T-helper 2 cell treated with Interferon-gamma antibody and Interleukin-4, amounts not matched to agents 100 ng/mL and 5 ng/mL, for 36 hours (primary cell): ENCODE measurements around the gene SUN5. TPM values are rescaled to one million over a fixed set of nuclear protein-coding genes. Genes with fewer than 3 reads are reported as not detected.

Source experiments
- intact Hi-C: fragments of 100-400 bp; cut with micrococcal nuclease; formaldehyde crosslinking; loops from one replicate; pipeline ENCODE4 v1.15.1; 2023
- total RNA-seq: library from RNA; stranded (reverse); gene quantifications from 2 replicates; pipeline ENCODE4 v1.2.3, GENCODE V29; 2022

SUN5 gene
- total RNA-seq, 1 donor from 2014 or later = not detected

DNA sequence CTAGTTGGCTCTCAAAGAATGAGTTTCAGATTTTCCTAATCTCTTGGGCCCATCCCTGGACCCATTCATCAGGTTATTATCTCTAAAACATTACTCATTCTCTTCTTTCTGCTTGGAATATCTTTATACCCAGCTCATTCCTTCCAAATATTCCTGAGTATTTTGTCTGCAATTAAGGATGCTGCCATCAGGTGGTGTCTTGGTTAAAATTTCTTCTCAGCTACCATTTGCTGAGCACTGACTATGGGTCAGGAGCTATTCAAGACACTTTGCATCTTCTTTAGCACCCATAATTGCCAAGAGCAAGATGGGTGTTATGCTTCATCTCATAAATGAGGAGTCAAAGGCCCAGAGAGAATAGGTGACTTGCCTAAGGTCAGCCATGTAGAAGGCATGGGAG lies 8.4 kb downstream of the SUN5 start:
- intact Hi-C loops = no loop called here

DNA sequence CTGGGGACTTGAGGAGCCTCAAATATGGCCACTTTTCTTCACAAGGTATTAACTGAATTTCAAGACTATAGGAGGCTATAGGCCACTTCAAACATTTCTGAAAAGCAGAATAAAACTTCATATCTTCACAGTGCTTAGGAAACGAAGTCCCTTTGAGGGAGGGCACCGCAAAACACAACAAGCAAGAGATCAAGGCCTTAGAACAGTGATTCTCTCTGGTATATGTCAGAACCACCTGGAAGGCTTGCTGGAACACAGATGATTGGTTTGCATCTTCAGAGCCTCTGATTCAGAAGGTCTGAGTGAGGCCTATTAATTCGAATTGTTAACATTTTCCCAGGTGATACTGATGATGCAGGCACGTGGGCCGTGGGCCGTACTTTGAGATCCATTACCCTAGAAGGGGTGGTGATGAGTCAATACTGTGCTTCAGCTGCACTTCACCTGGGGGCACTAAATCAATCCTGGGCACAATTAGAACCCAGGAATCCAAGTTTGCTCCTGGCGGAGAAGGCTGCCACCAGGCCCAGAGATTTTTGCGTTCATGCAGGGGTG lies 10.7 kb downstream of the SUN5 start:
- intact Hi-C loops = no loop called here

GRCh38 chr20:32991792-32992641 lies 12.2 kb downstream of the SUN5 start:
- intact Hi-C loops = no loop called here

- intact Hi-C loops = no loop called here
Measured at GRCh38 chr20:32991383-32991782, 12.8 kb downstream of the SUN5 start.

- intact Hi-C loops = no loop called here
Measured at GRCh38 chr20:32990426-32990825, 13.8 kb downstream of the SUN5 start.

GRCh38 chr20:32989507-32990283 lies 14.5 kb downstream of the SUN5 start:
- intact Hi-C loops = no loop called here

DNA sequence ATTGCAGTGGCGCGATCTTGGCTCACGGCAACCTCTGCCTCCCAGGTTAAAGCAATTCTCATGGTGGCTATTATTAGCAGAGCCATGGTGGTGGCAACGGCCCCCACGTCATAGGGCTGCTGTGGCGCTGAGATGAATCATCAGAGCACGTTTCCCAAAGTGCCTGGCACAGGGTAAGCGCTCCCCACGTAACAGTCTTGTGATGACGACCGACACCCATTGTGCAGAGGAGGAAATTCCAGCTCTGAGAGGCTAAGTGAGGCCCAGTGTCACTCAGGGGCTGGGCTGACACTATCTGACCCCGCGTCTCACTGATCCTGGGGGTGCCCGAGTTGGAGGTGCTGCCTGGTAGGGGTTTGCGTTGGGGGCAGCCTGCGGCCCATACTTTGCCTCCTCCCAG lies 16.2 kb downstream of the SUN5 start:
- intact Hi-C loops = no loop called here

DNA sequence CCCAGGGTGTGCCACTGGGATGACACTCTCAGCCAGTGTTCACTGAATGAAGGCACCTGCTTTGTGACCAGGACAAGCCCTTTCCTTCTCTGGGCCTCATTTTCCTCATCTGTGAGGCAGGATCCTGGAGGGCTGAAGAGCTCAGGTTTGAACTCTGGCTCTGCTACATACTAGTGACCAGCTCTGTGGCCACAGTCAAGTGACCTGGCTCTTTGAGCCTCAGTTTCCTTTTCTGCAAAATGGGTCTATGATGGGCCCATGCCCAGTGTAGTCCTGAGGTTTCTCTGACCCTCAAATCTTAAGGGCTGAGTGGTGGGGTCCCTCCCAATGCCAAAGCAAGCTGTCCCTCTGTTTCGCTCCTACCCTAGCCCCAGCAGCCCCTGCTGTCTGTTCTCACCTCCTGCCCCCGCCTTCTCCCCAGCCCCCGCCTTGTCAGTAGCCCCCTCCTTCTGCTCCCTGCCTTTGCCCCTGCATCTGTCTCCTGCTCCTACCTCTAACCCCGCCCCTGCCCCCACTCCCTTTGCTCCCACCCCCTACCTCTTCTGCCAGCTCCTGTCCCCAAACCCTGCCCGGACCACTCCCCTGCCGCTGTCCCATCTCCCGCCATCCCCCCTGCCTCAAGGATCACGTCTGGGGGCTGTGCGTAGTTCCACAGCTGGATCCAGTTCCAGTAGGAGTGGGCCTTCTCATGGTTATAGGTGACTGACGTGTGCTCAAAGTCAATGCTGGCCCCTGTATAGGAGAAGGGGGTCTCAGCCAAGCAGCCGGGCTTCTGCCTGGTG lies 17.0 kb downstream of the SUN5 start:
- intact Hi-C loops = no loop called here

GRCh38 chr20:32986331-32986966 lies 17.8 kb downstream of the SUN5 start:
- intact Hi-C loops = no loop called here

- intact Hi-C loops = no loop called here
Measured at GRCh38 chr20:32985596-32985995, 18.6 kb downstream of the SUN5 start.

- intact Hi-C loops = no loop called here
Measured at GRCh38 chr20:32984631-32985354, 19.4 kb downstream of the SUN5 start.

GRCh38 chr20:32984196-32984595 lies 20.0 kb downstream of the SUN5 start:
- intact Hi-C loops = no loop called here

- intact Hi-C loops = no loop called here
Measured at GRCh38 chr20:32983459-32984112, 20.6 kb downstream of the SUN5 start.

GRCh38 chr20:32982617-32983458 lies 21.4 kb downstream of the SUN5 start:
- intact Hi-C loops = no loop called here

GRCh38 chr20:32980990-32981389 lies 23.2 kb downstream of the SUN5 start:
- intact Hi-C loops = no loop called here

GRCh38 chr20:32980131-32980941 lies 23.9 kb downstream of the SUN5 start:
- intact Hi-C loops = no loop called here

- intact Hi-C loops = loop anchor here (10.0 kb wide), 1 partner anchor 625 kb away; the partner anchor contains the start of gene ASXL1
Measured at GRCh38 chr20:32979201-32979998, 24.8 kb downstream of the SUN5 start.
